Astrocyte of the spinal cord (primary cell): ENCODE data around the gene RNF166.
A peak's percentile ranks its signal among the peaks of the same experiment; 100 is the strongest.

Experiments
- DNase-seq: peaks from one replicate; pipeline ENCODE4 v3.0.0; 2011; ENCODE audit warnings: low read depth, low spot score
- H3K4me3 ChIP-seq: 2 replicates; pipeline ENCODE4 v1.5.1; 2011; ENCODE audit warnings: low read depth, mild to moderate bottlenecking, low read length, moderate library complexity
- CTCF ChIP-seq: IDR thresholded peaks from 2 replicates; pipeline ENCODE4 v1.5.1; 2012; ENCODE audit warnings: low read depth, mild to moderate bottlenecking, low read length, inconsistent platforms
- in situ Hi-C: cut with HindIII; loops from 2 replicates; pipeline ENCODE4 v1.10.0; 2017; ENCODE audit warnings: low sequenced_read_pairs

The RNF166 gene

GRCh38 chr16:88752386-88753002 lies 46.3 kb upstream of the RNF166 start:
- H3K4me3 ChIP-seq, result no peak overlapping the region
- in situ Hi-C loops, result no loop called here
- TF ChIP-seq CTCF, result no peak
- DNase-seq, result no peak

- H3K4me3 ChIP-seq, result no peak overlapping the region
- in situ Hi-C loops, result no loop called here
- no peak for TF ChIP-seq CTCF
- DNase-seq, result no peak
Measured at GRCh38 chr16:88750854-88751253, 44.6 kb upstream of the RNF166 start.

GRCh38 chr16:88749358-88749757 lies 43.1 kb upstream of the RNF166 start:
- DNase-seq, result no peak
- in situ Hi-C loops, result no loop called here
- H3K4me3 ChIP-seq, result no peak overlapping the region
- TF ChIP-seq CTCF, result no peak

GRCh38 chr16:88748364-88748763 lies 42.2 kb upstream of the RNF166 start:
- no peak for TF ChIP-seq CTCF
- DNase-seq, result no peak
- in situ Hi-C loops, result no loop called here
- H3K4me3 ChIP-seq, result no peak overlapping the region

GRCh38 chr16:88747588-88748301 lies 41.5 kb upstream of the RNF166 start:
- peak; percentile 25 for TF ChIP-seq CTCF
- DNase-seq, result no peak
- in situ Hi-C loops, result no loop called here

GRCh38 chr16:88746506-88746905 lies 40.3 kb upstream of the RNF166 start:
- DNase-seq, result no peak
- in situ Hi-C loops, result no loop called here
- no peak for TF ChIP-seq CTCF
- H3K4me3 ChIP-seq, result no peak overlapping the region

More at GRCh38 chr16:88747588-88748301, 41.5 kb upstream of the RNF166 start:
- H3K4me3 ChIP-seq, result no peak overlapping the region
